Measurements from ENCODE around the gene METTL16. TPM values are rescaled to one million over a fixed set of nuclear protein-coding genes. Genes with fewer than 3 reads are reported as not detected.

The METTL16 gene
- total RNA-seq, 2 donors from 2014 or later: 16.3 to 23.1 TPM

- DNase-seq: no peak
- H3K27me3 ChIP-seq: no peaks in the 10 kb centered on the region
- peaks cover 32% of the 10 kb centered on the region for H3K4me1 ChIP-seq
- H3K4me3 ChIP-seq: no peak overlapping the region
- no peak for TF ChIP-seq CTCF (IDR thresholded peaks at IDR 0.05)
- no peaks in the 10 kb centered on the region for H3K36me3 ChIP-seq
- intact Hi-C loops (cut with DNase I): no loop called here
- peak overlapping the region; percentile 100 for H3K27ac ChIP-seq
- H3K9ac ChIP-seq (ENCODE audit: low read depth in 2 of 2, low read length in 2 of 2): no peak overlapping the region
- no peaks in the 10 kb centered on the region for H3K9me3 ChIP-seq
These were observed 108.6 kb downstream of the METTL16 start for GRCh38 chr17:2403044-2403443.

DNA sequence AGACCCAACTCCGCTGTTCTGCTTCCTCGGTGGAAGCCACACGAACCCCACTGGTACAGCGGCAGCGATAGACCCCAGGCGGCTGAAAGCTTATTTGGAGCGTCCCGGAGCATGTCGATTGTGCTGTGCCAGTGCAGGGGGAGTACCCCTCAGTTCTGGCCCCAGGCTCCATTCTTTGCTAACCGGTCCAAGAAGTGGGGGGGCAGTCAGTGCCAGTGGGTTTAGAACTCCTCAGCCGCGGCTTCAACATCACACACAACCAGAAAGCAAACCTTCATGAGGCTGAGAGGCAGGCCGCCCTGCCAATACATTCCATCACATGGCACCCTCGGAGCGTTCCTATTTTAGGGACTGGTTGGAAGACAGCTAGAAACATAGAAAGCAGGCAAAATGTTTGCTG lies 109.1 kb downstream of the METTL16 start:
- Histone ChIP-seq H3K9me3 (no peaks in the 10 kb centered on the region), H3K4me1 (peaks cover 37% of the 10 kb centered on the region), H3K9ac (ENCODE audit: low read depth in 2 of 2, low read length in 2 of 2) (peak overlapping the region; percentile 67 to 68), H3K27me3 (no peaks in the 10 kb centered on the region), H3K36me3 (no peaks in the 10 kb centered on the region), H3K27ac (peak overlapping the region; percentile 100), H3K4me3 (peak overlapping the region; percentile 95)
- intact Hi-C loops (cut with DNase I): no loop called here
- DNase-seq: no peak
- TF ChIP-seq CTCF (IDR thresholded peaks at IDR 0.05): no peak

GRCh38 chr17:2401426-2402221 lies 110.1 kb downstream of the METTL16 start:
- no peak for TF ChIP-seq CTCF (IDR thresholded peaks at IDR 0.05)
- Histone ChIP-seq H3K27me3 (no peaks in the 10 kb centered on the region), H3K9ac (ENCODE audit: low read depth in 2 of 2, low read length in 2 of 2) (peak overlapping the region; percentile 83 to 100), H3K36me3 (no peaks in the 10 kb centered on the region), H3K4me3 (peak overlapping the region; percentile 95), H3K9me3 (no peaks in the 10 kb centered on the region), H3K4me1 (peaks cover 43% of the 10 kb centered on the region), H3K27ac (peak overlapping the region; percentile 100)
- intact Hi-C loops (cut with DNase I): no loop called here
- DNase-seq: peak; percentile 100

GRCh38 chr17:2400877-2401425 lies 110.7 kb downstream of the METTL16 start, which contains the start of gene MNT:
MNT (minus strand) TSS chr17:2401060; CDS start chr17:2400712, 348 bp downstream.
- H3K36me3 ChIP-seq: no peaks in the 10 kb centered on the region
- intact Hi-C loops (cut with DNase I): no loop called here
- H3K4me1 ChIP-seq: peaks cover 47% of the 10 kb centered on the region
- peak within 1 kb of the TSS; percentile 100 for H3K27ac ChIP-seq
- H3K27me3 ChIP-seq: no peaks in the 10 kb centered on the region
- DNase-seq: peak; percentile 94
- H3K4me3 ChIP-seq: peak within 1 kb of the TSS; percentile 95
- peak within 1 kb of the TSS; percentile 97 to 100 for H3K9ac ChIP-seq (ENCODE audit: low read depth in 2 of 2, low read length in 2 of 2)
- H3K9me3 ChIP-seq: no peaks in the 10 kb centered on the region
- no peak for TF ChIP-seq CTCF (IDR thresholded peaks at IDR 0.05)

DNA sequence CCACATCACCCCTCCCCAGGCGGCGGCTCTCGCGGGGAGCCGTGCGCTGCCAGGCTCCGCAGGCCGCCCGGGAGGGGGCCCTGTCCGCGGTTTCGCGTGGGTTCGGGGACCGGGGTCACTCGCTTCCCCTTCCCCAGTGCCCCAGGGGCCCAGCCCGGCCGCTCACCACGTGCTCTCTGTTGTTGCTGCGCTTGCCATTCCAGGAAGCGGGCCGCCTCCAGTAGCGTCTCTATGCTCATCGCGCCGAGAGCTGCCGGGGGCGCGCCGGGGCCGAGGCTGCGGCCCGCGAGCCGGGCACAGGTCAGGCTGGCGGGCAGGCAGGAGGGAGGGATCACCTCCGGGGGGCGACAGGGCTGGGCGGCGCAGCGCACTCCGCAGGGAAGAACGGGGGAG lies 111.2 kb downstream of the METTL16 start:
- Histone ChIP-seq H3K36me3 (no peaks in the 10 kb centered on the region), H3K4me3 (peak overlapping the region; percentile 95), H3K4me1 (peaks cover 47% of the 10 kb centered on the region), H3K9me3 (no peaks in the 10 kb centered on the region), H3K27me3 (no peaks in the 10 kb centered on the region), H3K27ac (peak overlapping the region; percentile 100), H3K9ac (ENCODE audit: low read depth in 2 of 2, low read length in 2 of 2) (peak overlapping the region; percentile 97 to 100)
- TF ChIP-seq CTCF (IDR thresholded peaks at IDR 0.05): no peak
- DNase-seq: peak; percentile 70
- intact Hi-C loops (cut with DNase I): no loop called here
